Ascending aorta (tissue), 2 donors: Measurements from ENCODE around the gene COL6A2. TPM values are rescaled to one million over a fixed set of nuclear protein-coding genes. Genes with fewer than 3 reads are reported as not detected.

ENCODE experiments used
- DNase-seq, 2 donors: peaks; one replicate each; pipeline ENCODE4 v3.0.0-alpha.2; 2019; ENCODE audit warnings: low spot score in 2 of 2
- H3K27ac ChIP-seq, 2 donors: fragments of 200-600 bp; sonication (generic); one replicate each; pipeline ENCODE4 v1.5.1; 2016 to 2017; ENCODE audit warnings: mild to moderate bottlenecking in 1 of 2
- H3K27me3 ChIP-seq: fragments of 200-600 bp; sonication (generic); one replicate; pipeline ENCODE4 v1.5.1; 2017
- H3K36me3 ChIP-seq, 2 donors: fragments of 200-600 bp; sonication (generic); one replicate each; pipeline ENCODE4 v1.5.1; 2016
- H3K4me1 ChIP-seq, 2 donors: fragments of 200-600 bp; sonication (generic); one replicate each; pipeline ENCODE4 v1.5.1; 2016 to 2017; ENCODE audit warnings: mild to moderate bottlenecking in 1 of 2
- H3K4me3 ChIP-seq, 2 donors: fragments of 200-600 bp; sonication (generic); one replicate each; pipeline ENCODE4 v1.5.1; 2016 to 2017; ENCODE audit warnings: mild to moderate bottlenecking in 1 of 2
- H3K9me3 ChIP-seq, 2 donors: fragments of 200-600 bp; sonication (generic); one replicate each; pipeline ENCODE4 v1.5.1; 2016
- intact Hi-C: fragments of 100-400 bp; cut with DNase I; formaldehyde crosslinking; loops from one replicate; pipeline ENCODE4 v1.15.1; 2023
- total RNA-seq: library from RNA; depleted of rRNA; stranded (reverse); fragments of >200 nt; gene quantifications from one replicate; pipeline ENCODE4 v1.1.0, GENCODE V29; 2016
- TF ChIP-seq, protein P1 (sequence below), 3 experiments: fragments of 200-600 bp in 2 of 3; fragments of 450-650 bp in 1 of 3; sonication (generic) in 2 of 3; IDR thresholded peaks; one replicate each; pipeline ENCODE4 v1.5.1; 2016 to 2019; ENCODE audit warnings: antibody characterized with exemption in 3 of 3, mild to moderate bottlenecking in 1 of 3, moderate library complexity in 1 of 3

The COL6A2 gene
- total RNA-seq, 1 donor from 2014 or later = 1,704 TPM

DNA sequence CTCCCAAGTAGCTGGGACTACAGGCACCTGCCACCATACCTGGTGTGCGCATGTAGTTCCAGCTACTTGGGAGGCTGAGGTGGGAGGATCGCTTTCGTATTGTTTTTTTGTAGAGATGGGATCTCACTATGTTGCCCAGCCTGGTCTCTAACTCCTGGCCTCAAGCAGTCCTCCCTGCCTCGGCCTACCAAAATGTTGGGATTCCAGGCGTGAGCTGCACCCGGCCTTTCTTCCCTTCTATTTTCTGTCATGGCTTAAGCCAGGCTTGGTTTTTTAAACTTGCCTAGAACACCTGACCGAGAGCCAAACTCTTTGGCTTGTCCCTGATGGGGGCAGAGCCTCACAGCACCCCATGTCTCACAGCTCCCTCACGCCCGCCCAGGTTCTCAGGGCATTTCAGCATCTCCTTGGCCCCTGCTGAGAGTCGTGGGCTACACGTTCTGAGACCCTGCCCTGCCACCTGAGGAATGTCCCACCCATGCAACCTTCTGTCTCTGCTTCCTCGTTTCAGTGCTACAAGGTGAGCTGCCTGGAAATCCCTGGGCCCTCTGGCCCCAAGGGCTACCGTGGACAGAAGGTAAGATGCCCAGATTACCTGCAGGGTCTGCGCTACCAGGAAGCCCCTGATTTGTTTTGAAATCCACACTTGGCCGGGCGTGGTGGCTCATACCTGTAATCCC lies 15.7 kb downstream of the COL6A2 start:
- Histone ChIP-seq H3K9me3 (no peaks in the 10 kb centered on the region), H3K4me1 (peaks cover 12 to 23% of the 10 kb centered on the region in 2 donors), H3K27me3 (no peaks in the 10 kb centered on the region), H3K36me3 (peaks cover 70 to 74% of the 10 kb centered on the region in 2 donors), H3K4me3 (no peak overlapping the region), H3K27ac (no peak overlapping the region)
- TF ChIP-seq, protein P1, sequence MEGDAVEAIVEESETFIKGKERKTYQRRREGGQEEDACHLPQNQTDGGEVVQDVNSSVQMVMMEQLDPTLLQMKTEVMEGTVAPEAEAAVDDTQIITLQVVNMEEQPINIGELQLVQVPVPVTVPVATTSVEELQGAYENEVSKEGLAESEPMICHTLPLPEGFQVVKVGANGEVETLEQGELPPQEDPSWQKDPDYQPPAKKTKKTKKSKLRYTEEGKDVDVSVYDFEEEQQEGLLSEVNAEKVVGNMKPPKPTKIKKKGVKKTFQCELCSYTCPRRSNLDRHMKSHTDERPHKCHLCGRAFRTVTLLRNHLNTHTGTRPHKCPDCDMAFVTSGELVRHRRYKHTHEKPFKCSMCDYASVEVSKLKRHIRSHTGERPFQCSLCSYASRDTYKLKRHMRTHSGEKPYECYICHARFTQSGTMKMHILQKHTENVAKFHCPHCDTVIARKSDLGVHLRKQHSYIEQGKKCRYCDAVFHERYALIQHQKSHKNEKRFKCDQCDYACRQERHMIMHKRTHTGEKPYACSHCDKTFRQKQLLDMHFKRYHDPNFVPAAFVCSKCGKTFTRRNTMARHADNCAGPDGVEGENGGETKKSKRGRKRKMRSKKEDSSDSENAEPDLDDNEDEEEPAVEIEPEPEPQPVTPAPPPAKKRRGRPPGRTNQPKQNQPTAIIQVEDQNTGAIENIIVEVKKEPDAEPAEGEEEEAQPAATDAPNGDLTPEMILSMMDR (IDR thresholded peaks at IDR 0.05) = no peak
- intact Hi-C loops = no loop called here
- peak; percentile 5 to 46 for DNase-seq

DNA sequence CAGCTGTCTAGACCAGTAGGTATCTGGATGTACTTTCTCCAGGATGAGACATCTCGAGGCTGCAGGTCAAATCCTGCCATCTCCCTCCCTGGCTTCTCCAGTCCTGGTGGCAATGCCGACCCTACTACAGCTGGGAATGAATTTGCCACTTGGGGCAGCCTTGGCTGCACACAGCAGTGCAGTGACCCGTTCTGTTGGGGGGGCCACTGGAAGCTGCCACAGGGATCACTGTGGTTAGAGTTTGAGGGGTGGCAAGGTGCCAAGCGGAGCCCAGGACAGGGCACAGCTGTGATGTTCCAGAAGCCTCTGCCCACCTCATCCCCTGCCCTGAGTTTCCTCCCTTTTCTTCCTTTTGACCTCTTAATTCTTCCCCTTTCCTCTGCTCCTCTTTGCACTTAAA lies 17.1 kb downstream of the COL6A2 start:
- H3K27ac ChIP-seq = no peak overlapping the region
- intact Hi-C loops = no loop called here
- TF ChIP-seq, protein P1 (IDR thresholded peaks at IDR 0.05) = no peak
- no peaks in the 10 kb centered on the region for H3K9me3 ChIP-seq
- peak; percentile 3 to 59 for DNase-seq
- H3K4me3 ChIP-seq = no peak overlapping the region
- H3K4me1 ChIP-seq = peaks cover 3 to 9% of the 10 kb centered on the region in 2 donors
- H3K36me3 ChIP-seq = peaks cover 83 to 87% of the 10 kb centered on the region in 2 donors
- H3K27me3 ChIP-seq = no peaks in the 10 kb centered on the region

DNA sequence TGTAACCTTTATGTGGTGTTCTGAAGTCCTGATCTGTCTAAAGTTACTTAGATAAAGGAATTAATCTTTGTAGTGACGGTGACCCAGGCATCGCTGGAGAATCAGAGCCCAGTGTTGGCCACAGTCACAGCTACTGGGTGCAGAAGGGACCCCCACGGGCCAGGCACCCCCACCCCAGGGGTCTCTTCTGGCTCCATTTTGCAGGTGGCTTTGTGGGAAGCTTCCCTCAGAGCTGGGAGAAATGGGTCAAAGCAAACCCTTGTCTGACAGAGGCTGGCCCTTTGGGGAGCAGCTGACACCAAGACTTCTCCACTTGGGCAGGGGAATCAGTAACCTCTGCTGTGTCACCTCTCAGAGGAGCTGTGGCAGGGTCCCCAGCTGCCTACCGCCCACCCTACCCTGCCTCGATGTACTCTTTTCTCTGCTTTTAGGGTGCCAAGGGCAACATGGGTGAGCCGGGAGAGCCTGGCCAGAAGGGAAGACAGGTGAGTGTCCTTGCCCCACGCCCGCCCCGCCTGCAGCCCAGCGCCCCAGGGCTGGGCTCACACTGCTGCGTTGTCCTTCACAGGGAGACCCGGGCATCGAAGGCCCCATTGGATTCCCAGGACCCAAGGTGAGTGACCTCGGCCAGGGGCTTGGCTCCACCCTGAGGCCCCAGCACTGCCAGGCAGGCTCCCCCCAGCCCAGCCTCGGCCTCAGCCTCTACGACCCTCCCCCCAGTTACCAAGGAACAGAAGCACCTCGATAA lies 17.7 kb downstream of the COL6A2 start:
- TF ChIP-seq, protein P1 (IDR thresholded peaks at IDR 0.05) = no peak
- no peaks in the 10 kb centered on the region for H3K27me3 ChIP-seq
- peaks cover 90 to 94% of the 10 kb centered on the region in 2 donors for H3K36me3 ChIP-seq
- H3K9me3 ChIP-seq = no peaks in the 10 kb centered on the region
- no peak overlapping the region for H3K4me3 ChIP-seq
- intact Hi-C loops = no loop called here
- H3K4me1 ChIP-seq = peaks cover 0 to 6% of the 10 kb centered on the region in 2 donors
- DNase-seq = peak in 1 of 2 donors; percentile 5
- no peak overlapping the region for H3K27ac ChIP-seq

DNA sequence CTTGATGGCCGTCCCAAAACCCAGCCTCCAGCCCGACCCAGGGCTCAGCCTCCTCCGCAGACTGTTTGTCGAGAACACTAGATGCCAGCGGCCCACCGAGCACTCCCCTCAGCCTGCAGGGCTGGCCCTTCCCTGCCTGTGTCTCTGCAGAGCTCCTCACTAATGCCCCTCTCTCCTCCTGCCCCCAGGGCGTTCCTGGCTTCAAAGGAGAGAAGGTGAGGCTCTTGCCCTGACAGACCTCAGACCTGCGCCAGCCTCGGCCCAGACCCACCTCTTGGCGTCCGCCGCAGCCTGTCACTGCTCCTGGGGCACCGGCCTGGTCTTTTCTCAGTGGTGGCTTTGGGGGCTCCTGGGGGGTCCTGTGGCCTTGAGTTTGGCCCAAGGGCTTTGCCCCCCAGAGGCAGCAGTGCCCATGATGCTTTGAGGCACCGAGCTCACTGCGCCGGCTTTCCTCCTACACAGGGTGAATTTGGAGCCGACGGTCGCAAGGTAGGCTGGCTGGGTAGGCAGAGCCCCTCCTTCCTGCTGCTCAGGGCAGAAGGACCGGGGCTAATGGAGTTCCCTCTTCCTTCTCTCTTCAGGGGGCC lies 18.4 kb downstream of the COL6A2 start:
- no peak overlapping the region for H3K27ac ChIP-seq
- intact Hi-C loops = no loop called here
- H3K9me3 ChIP-seq = no peaks in the 10 kb centered on the region
- H3K36me3 ChIP-seq = peaks cover 97% of the 10 kb centered on the region in 2 donors
- no peak overlapping the region for H3K4me3 ChIP-seq
- TF ChIP-seq, protein P1 (IDR thresholded peaks at IDR 0.05) = no peak
- peak; percentile 1 to 62 for DNase-seq
- no peaks in the 10 kb centered on the region for H3K4me1 ChIP-seq
- no peaks in the 10 kb centered on the region for H3K27me3 ChIP-seq

DNA sequence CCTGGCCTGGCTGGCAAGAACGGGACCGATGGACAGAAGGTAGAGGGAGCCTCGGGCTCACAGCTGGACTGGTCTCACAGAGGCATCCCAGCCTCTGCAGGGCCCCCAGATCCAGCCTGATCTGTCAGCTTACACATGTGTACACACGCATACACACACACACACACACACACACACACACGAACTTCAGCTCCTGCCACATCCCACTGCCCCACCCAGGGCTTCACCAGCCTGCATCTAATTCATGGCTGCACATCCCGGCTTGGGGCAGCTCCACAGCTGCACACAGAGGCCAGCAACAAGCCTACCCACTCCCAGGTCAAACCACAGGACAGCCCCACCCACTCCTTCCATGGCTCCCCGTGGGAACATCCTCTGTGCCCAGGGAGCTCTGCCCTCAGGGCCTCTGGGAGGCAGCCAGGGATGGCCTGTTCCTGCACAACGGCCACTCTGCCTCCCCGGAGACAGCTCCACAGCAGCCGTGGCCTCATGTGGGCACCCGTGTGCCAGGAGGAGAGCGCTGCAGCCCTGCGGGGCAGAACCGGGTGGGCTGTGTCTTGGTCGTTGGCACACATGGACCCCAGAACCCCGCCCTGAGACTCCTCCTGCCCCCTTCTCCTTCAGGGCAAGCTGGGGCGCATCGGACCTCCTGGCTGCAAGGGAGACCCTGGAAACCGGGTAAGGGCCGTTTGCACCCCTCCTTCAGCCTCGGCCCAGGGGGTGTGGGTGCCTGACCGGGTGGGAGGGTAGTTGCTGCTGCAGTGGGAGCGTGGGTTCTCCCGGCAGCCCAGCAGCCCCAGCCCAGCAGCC lies 19.1 kb downstream of the COL6A2 start:
- Histone ChIP-seq H3K27ac (no peak overlapping the region), H3K36me3 (peaks cover 100% of the 10 kb centered on the region in 2 donors)
- intact Hi-C loops = no loop called here

More for the DNA sequence above, 19.1 kb downstream of the COL6A2 start:
- TF ChIP-seq, protein P1 (IDR thresholded peaks at IDR 0.05) = no peak
- DNase-seq = peak; percentile 5 to 60
- Histone ChIP-seq H3K4me3 (no peak overlapping the region), H3K4me1 (no peaks in the 10 kb centered on the region), H3K27me3 (no peaks in the 10 kb centered on the region), H3K9me3 (no peaks in the 10 kb centered on the region)
